ENCODE results near the gene CEP112.

Gene CEP112

GRCh38 chr17:66043419-66043818, 148.5 kb downstream of the CEP112 start:
- Histone ChIP-seq H4K20me1 (ENCODE audit: insufficient read depth, low read length) (no peaks in the 10 kb centered on the region), H3K9ac (ENCODE audit: low read length) (no peak overlapping the region), H3K4me3 (ENCODE audit: low read length) (no peak overlapping the region), H3K27ac (ENCODE audit: low read length) (no peak overlapping the region), H3F3A (ENCODE audit: insufficient read depth, low read length) (no peaks in the 10 kb centered on the region), H3K9me3 (replicated peaks; ENCODE audit: insufficient read depth, low read length) (no peaks in the 10 kb centered on the region), H3K4me2 (ENCODE audit: low read depth, low read length) (no peak overlapping the region), H3K9me2 (replicated peaks; ENCODE audit: insufficient read depth, low read length) (no peaks in the 10 kb centered on the region), H3K4me1 (ENCODE audit: low read length) (no peaks in the 10 kb centered on the region), H3K36me3 (replicated peaks; ENCODE audit: insufficient read depth, low read length) (no peaks in the 10 kb centered on the region), H3K27me3 (replicated peaks; ENCODE audit: insufficient read depth, low read length) (no peaks in the 10 kb centered on the region), H2AFZ (ENCODE audit: low read length) (no peak overlapping the region), H3K79me2 (ENCODE audit: low read length) (no peaks in the 10 kb centered on the region)
- no peak for DNase-seq
- no peak for TF ChIP-seq EZH2phosphoT487 (IDR thresholded peaks at IDR 0.05; ENCODE audit: low read length)
- TF ChIP-seq, protein P1, sequence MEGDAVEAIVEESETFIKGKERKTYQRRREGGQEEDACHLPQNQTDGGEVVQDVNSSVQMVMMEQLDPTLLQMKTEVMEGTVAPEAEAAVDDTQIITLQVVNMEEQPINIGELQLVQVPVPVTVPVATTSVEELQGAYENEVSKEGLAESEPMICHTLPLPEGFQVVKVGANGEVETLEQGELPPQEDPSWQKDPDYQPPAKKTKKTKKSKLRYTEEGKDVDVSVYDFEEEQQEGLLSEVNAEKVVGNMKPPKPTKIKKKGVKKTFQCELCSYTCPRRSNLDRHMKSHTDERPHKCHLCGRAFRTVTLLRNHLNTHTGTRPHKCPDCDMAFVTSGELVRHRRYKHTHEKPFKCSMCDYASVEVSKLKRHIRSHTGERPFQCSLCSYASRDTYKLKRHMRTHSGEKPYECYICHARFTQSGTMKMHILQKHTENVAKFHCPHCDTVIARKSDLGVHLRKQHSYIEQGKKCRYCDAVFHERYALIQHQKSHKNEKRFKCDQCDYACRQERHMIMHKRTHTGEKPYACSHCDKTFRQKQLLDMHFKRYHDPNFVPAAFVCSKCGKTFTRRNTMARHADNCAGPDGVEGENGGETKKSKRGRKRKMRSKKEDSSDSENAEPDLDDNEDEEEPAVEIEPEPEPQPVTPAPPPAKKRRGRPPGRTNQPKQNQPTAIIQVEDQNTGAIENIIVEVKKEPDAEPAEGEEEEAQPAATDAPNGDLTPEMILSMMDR (IDR thresholded peaks at IDR 0.05; ENCODE audit: low read length) = no peak
- TF ChIP-seq EZH2 (optimal IDR thresholded peaks at IDR 0.05; ENCODE audit: low read depth, low read length) = no peak

DNA sequence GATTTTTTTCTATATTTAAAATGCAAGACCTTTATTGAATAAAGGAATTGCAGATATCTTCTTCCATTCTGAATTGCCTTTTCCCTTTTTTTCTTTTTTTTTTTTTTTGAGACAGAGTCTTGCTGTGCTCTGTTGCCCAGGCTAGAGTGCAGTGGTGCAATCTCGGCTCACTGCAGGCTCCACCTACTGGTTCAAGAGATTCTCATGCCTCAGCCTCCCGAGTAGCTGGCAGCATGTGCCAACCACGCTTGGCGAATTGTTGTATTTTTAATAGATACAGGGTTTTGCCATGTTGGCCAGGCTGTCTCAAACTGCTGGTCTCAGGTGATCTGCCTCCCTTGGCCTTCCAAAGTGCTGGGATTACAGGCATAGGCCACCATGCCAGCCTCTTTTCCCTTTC, 151.5 kb downstream of the CEP112 start:
- H3F3A ChIP-seq (ENCODE audit: insufficient read depth, low read length) = no peaks in the 10 kb centered on the region
- H3K36me3 ChIP-seq (replicated peaks; ENCODE audit: insufficient read depth, low read length) = no peaks in the 10 kb centered on the region
- H3K9me2 ChIP-seq (replicated peaks; ENCODE audit: insufficient read depth, low read length) = no peaks in the 10 kb centered on the region
- no peak for DNase-seq
- TF ChIP-seq, protein P1 (IDR thresholded peaks at IDR 0.05; ENCODE audit: low read length) = no peak
- TF ChIP-seq EZH2 (optimal IDR thresholded peaks at IDR 0.05; ENCODE audit: low read depth, low read length) = no peak
- no peak for TF ChIP-seq EZH2phosphoT487 (IDR thresholded peaks at IDR 0.05; ENCODE audit: low read length)
- H4K20me1 ChIP-seq (ENCODE audit: insufficient read depth, low read length) = no peaks in the 10 kb centered on the region
- no peak overlapping the region for H3K27ac ChIP-seq (ENCODE audit: low read length)
- no peaks in the 10 kb centered on the region for H3K9me3 ChIP-seq (replicated peaks; ENCODE audit: insufficient read depth, low read length)
- no peaks in the 10 kb centered on the region for H3K4me1 ChIP-seq (ENCODE audit: low read length)
- H3K4me2 ChIP-seq (ENCODE audit: low read depth, low read length) = no peak overlapping the region
- no peak overlapping the region for H3K9ac ChIP-seq (ENCODE audit: low read length)
- H3K79me2 ChIP-seq (ENCODE audit: low read length) = no peaks in the 10 kb centered on the region
- H3K27me3 ChIP-seq (replicated peaks; ENCODE audit: insufficient read depth, low read length) = no peaks in the 10 kb centered on the region
- no peak overlapping the region for H2AFZ ChIP-seq (ENCODE audit: low read length)
- H3K4me3 ChIP-seq (ENCODE audit: low read length) = no peak overlapping the region

DNA sequence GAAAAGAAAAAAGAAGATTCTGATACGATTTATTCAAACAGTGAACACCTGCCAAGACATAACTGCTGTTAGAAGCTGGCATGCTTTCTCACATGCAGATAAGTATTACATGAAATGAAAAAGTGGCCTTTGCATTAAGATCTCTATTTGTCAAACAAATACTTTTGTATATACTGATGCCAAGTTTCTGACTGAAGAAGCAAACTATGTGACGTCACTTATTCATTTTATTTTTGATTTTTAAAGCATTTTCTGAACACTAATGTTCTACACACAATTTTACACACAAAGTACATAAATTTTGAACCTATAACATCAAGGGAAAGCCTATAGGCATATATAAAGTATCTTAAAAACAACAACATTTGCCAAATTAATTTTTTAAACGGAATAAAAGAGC, 153.8 kb downstream of the CEP112 start:
- Histone ChIP-seq H3K9ac (ENCODE audit: low read length) (no peak overlapping the region), H3K9me3 (replicated peaks; ENCODE audit: insufficient read depth, low read length) (no peaks in the 10 kb centered on the region), H3K79me2 (ENCODE audit: low read length) (no peaks in the 10 kb centered on the region), H3K36me3 (replicated peaks; ENCODE audit: insufficient read depth, low read length) (no peaks in the 10 kb centered on the region), H3K27ac (ENCODE audit: low read length) (no peak overlapping the region), H3K4me2 (ENCODE audit: low read depth, low read length) (no peak overlapping the region), H3K4me3 (ENCODE audit: low read length) (no peak overlapping the region), H3F3A (ENCODE audit: insufficient read depth, low read length) (no peaks in the 10 kb centered on the region), H2AFZ (ENCODE audit: low read length) (no peak overlapping the region), H4K20me1 (ENCODE audit: insufficient read depth, low read length) (no peaks in the 10 kb centered on the region), H3K4me1 (ENCODE audit: low read length) (no peaks in the 10 kb centered on the region), H3K9me2 (replicated peaks; ENCODE audit: insufficient read depth, low read length) (no peaks in the 10 kb centered on the region), H3K27me3 (replicated peaks; ENCODE audit: insufficient read depth, low read length) (no peaks in the 10 kb centered on the region)
- no peak for DNase-seq
- TF ChIP-seq EZH2phosphoT487 (IDR thresholded peaks at IDR 0.05; ENCODE audit: low read length) = no peak
- TF ChIP-seq, protein P1 (IDR thresholded peaks at IDR 0.05; ENCODE audit: low read length) = no peak
- no peak for TF ChIP-seq EZH2 (optimal IDR thresholded peaks at IDR 0.05; ENCODE audit: low read depth, low read length)

Data from MM.1S (cell line).